ENCODE results near the gene EIF4E.
"Not testable (repeated sequence)": the region's sequence is repeated elsewhere in the genome, so short reads cannot be mapped to it uniquely, and the experiment has no call there.

The EIF4E gene

DNA sequence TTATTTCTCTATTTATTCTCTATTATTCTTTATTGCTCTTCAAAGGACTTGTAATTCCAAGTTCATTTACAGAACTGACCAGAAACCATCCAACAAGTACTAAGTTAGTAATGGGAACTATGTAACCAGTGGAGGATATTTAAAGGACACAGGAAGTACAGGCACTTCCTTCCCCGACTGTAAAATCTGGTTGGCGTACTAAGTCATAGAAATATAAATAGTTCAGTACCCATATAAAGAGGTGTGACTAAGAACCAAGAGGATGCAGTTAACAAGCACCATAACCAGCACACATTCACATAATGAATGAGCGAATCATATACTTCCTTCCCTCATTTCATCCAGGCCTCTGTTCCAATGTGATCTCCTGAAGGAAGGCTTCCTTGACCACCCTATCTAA, 3.6 kb upstream of the EIF4E start:
- TF ChIP-seq, protein P1, sequence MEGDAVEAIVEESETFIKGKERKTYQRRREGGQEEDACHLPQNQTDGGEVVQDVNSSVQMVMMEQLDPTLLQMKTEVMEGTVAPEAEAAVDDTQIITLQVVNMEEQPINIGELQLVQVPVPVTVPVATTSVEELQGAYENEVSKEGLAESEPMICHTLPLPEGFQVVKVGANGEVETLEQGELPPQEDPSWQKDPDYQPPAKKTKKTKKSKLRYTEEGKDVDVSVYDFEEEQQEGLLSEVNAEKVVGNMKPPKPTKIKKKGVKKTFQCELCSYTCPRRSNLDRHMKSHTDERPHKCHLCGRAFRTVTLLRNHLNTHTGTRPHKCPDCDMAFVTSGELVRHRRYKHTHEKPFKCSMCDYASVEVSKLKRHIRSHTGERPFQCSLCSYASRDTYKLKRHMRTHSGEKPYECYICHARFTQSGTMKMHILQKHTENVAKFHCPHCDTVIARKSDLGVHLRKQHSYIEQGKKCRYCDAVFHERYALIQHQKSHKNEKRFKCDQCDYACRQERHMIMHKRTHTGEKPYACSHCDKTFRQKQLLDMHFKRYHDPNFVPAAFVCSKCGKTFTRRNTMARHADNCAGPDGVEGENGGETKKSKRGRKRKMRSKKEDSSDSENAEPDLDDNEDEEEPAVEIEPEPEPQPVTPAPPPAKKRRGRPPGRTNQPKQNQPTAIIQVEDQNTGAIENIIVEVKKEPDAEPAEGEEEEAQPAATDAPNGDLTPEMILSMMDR (IDR thresholded peaks at IDR 0.05; ENCODE audit: low read depth, low read length) = no peak
- no peak overlapping the region for H3K4me3 ChIP-seq (ENCODE audit: low read depth, low read length)

DNA sequence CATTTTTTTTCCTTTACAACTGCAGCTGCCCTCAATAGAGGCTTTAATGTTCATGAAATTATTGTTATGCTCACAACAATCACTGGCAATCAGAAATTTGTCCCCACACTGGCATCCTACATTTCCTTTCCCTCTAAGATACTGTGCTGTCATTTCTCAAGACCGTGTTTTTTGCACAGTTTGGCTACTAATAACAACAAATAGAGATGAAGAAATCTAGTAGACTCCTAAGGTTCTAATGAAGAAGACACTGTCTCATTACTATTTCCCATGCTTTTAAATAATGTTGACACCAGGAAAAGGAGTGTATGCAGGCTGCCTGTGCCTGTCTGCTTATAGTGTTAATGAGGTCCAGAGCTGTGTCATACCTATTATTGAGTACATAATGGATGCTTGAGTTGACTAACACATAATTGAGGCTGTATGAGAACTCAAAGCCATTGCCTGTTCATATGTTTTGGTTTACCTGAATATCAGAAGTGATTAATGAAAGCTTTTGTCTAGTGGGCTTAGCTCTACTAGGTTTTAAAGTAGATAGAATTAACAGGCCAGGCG, 1.5 kb upstream of the EIF4E start:
- H3K4me3 ChIP-seq (ENCODE audit: low read depth, low read length) = peak overlapping the region; percentile 94
- TF ChIP-seq, protein P1 (IDR thresholded peaks at IDR 0.05; ENCODE audit: low read depth, low read length) = no peak

DNA sequence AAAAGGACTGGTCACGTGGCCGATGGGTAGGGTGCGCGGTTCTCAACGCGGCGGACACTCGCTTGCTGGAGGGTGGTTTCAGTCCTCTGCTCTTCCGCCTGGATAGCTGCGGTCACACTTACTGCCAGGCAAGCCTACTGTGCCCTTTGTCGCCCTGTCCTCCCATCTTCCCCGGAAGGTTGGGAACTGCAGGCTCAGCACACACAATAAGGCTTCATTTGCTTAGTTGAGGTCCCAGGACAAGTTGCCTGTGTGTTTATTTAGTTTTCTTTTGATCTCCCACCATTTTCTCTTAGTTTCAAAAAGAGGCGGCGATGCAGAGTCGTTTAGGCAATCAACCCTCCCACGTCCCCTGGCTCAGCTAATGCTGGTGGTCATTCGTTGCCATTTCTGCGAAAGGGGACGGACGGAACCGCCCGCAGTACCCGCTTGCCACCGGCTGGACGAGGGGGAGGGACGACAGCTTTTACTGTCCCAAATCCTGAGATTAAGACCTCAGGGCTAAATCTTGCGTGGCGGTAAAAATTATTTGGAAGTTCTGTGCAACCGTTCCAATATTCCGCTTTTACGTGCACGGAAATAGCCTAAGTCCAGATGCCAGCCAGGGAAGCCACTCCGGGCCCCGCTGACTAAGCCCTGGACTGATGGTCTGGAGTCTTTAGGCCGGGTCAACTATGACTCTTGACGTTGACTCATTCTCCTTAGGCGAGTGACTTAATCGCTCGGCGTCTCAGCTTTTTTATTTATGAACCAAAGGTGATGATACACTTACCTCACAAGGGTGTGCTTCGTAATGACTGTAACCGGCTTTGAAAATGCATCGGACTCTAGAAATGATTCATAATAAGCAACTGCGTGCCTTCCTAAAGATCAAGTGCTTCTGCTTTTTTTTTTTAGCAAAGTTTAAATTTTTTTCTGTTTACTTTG, 671 bp upstream of the EIF4E start:
- TF ChIP-seq, protein P1 (IDR thresholded peaks at IDR 0.05; ENCODE audit: low read depth, low read length) = no peak
- H3K4me3 ChIP-seq (ENCODE audit: low read depth, low read length) = peak overlapping the region; percentile 94

DNA sequence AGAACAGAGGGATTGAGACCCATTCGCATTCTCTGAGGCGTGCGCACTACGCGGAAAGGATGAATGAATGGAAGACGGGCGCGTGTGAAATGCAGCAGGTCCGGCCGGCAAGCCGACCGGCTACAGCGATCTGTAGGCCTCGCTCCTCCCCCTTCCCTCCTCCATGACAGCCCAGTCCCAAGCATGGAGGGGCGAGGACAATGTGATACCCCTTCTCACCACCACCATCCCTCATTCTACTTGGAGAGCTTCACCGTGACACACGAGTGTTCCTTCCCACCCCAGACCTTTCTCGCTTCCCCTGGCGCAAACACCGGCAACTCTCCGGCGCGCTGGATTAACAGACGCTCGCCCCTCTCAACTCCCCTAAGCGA, 815 bp downstream of the EIF4E start:
- H3K4me3 ChIP-seq (ENCODE audit: low read depth, low read length) = peak overlapping the region; percentile 94
- TF ChIP-seq, protein P1 (IDR thresholded peaks at IDR 0.05; ENCODE audit: low read depth, low read length) = no peak

DNA sequence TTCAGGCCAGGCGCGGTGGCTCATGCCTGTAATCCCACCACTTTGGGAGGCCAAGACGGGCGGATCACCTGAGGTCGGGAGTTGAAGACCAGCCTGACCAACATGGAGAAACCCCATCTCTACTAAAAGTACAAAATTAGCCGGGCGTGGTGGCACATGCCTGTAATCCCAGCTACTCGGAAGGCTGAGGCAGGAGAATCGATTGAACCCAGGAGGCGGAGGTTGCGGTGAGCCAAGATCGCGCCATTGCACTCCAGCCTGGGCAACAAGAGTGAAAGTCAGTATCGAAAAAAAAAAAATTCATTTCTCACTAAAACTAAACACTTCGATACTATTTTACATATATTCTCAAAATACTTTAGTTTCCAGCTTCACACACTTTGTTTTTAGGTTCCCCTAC, 2.7 kb downstream of the EIF4E start:
- not testable (repeated sequence) for H3K4me3 ChIP-seq (ENCODE audit: low read depth, low read length)

DNA sequence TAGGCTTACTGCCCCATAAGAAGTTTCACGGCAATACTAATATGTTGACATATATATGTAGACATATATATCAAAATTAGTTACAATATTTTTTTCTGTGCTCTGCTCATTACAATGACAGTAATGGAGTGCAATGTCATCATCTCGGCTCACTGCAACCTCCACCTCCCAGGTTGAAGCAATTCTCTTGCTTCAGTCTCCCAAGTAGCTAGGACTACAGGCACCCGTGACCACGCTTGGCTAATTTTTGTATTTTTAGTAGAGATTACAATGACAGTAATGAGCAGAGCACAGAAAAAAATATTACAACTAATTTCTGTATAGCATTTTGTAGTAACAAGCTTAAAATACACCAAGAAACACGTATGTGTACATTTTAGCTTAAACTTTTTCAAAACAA, 7.6 kb downstream of the EIF4E start:
- H3K4me3 ChIP-seq (ENCODE audit: low read depth, low read length) = no peak overlapping the region
- TF ChIP-seq, protein P1 (IDR thresholded peaks at IDR 0.05; ENCODE audit: low read depth, low read length) = no peak

DNA sequence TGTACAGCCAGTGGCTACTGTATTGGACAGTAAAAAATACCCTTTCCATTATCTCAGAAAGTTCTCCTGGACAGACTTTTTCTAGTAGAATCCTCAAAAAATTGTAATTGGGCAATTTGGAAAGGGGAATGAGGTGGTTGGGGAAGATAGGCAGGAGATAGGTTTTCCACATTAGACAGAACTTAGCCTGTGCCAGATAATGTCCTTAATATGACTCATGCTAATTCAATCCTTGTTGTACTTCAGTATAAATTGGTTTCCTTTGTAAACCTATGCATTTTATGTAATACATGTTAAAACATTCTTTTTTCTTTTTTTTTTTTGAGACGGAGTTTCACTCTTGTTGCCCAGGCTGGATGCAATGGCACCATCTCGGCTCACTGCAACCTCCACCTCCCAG, 8.9 kb downstream of the EIF4E start:
- H3K4me3 ChIP-seq (ENCODE audit: low read depth, low read length) = no peak overlapping the region
- TF ChIP-seq, protein P1 (IDR thresholded peaks at IDR 0.05; ENCODE audit: low read depth, low read length) = no peak

DNA sequence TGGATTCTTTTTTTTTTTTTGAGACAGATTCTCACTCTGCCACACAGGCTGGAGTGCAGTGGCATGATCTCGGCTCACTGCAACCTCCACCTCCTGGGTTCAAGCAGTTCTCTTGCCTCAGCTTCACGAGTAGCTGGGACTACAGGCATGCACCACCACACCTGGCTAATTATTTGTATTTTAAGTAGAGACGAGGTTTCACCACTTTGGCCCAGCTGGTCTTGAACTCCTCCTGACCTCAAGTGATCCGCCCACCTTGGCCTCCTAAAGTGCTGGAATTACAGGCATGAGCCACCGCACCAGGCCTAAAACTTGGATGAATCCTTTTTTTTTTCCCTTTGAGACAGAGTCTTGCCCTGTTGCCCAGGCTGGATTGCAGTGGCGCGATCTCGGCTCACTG, 18.2 kb downstream of the EIF4E start:
- not testable (repeated sequence) for H3K4me3 ChIP-seq (ENCODE audit: low read depth, low read length)
